OCI-LY3 (cell line): ENCODE data around the gene GIMAP8.
"Not testable (repeated sequence)": the region's sequence is repeated elsewhere in the genome, so short reads cannot be mapped to it uniquely, and the experiment has no call there.

Source experiments
- H2AFZ ChIP-seq: fragments of 200-600, 300-600 bp; shearing (Covaris generic); 2 replicates; pipeline ENCODE4 v1.6.0; 2014; ENCODE audit warnings: antibody characterized with exemption, low read depth, low read length
- H3K27ac ChIP-seq: fragments of 200-600, 300-600 bp; sonication (generic); 2 replicates; pipeline ENCODE4 v1.5.1; 2014; ENCODE audit warnings: mild to moderate bottlenecking, low read length, moderate library complexity, mixed read lengths
- H3K27me3 ChIP-seq: fragments of 200-600, 300-600 bp; sonication (generic); 2 replicates; pipeline ENCODE4 v1.6.1; 2014; ENCODE audit warnings: low read depth, low read length, mixed read lengths
- H3K36me3 ChIP-seq: fragments of 200-600, 300-600 bp; sonication (generic); replicated peaks from 2 replicates; pipeline ENCODE3; 2014; ENCODE audit warnings: low read depth, low read length, mixed read lengths
- H3K4me1 ChIP-seq: fragments of 300-600, 200-600 bp; sonication (generic); 2 replicates; pipeline ENCODE4 v1.6.1; 2014; ENCODE audit warnings: low read length, mixed read lengths
- H3K4me2 ChIP-seq: fragments of 200-600, 300-600 bp; sonication (generic); 2 replicates; pipeline ENCODE4 v1.6.1; 2014; ENCODE audit warnings: low read length, mixed read lengths
- H3K4me3 ChIP-seq: fragments of 300-600, 200-600 bp; sonication (generic); 2 replicates; pipeline ENCODE4 v1.5.1; 2014; ENCODE audit warnings: antibody characterized with exemption, mild to moderate bottlenecking, low read length, moderate library complexity
- H3K79me2 ChIP-seq: fragments of 300-600, 200-600 bp; shearing (Covaris generic); 2 replicates; pipeline ENCODE4 v1.6.1; 2014; ENCODE audit warnings: mild to moderate bottlenecking, low read length, mixed read lengths
- H3K9ac ChIP-seq: fragments of 300-600, 200-600 bp; shearing (Covaris generic); 2 replicates; pipeline ENCODE4 v1.6.0; 2014; ENCODE audit warnings: mild to moderate bottlenecking, low read length, moderate library complexity
- H3K9me3 ChIP-seq: fragments of 200-600, 300-600 bp; shearing (Covaris generic); 2 replicates; pipeline ENCODE4 v1.6.1; 2014; ENCODE audit warnings: low read length, mixed read lengths; ENCODE audit not compliant: insufficient read depth
- H4K20me1 ChIP-seq: fragments of 200-600, 300-600 bp; sonication (generic); 2 replicates; pipeline ENCODE4 v1.6.1; 2016; ENCODE audit warnings: low read length, mixed read lengths; ENCODE audit not compliant: insufficient read depth
- EZH2phosphoT487 ChIP-seq: fragments of 200-600 bp; shearing (Covaris generic); IDR thresholded peaks from 2 replicates; pipeline ENCODE4 v1.6.1; 2018; ENCODE audit warnings: antibody characterized with exemption, mixed run types, low read depth
- TF ChIP-seq, protein P1 (sequence below): fragments of 200-600, 300-600 bp; sonication (generic); IDR thresholded peaks from 2 replicates; pipeline ENCODE4 v1.5.1; 2014; ENCODE audit warnings: antibody characterized with exemption, low read length, low read depth

GIMAP8 gene

DNA sequence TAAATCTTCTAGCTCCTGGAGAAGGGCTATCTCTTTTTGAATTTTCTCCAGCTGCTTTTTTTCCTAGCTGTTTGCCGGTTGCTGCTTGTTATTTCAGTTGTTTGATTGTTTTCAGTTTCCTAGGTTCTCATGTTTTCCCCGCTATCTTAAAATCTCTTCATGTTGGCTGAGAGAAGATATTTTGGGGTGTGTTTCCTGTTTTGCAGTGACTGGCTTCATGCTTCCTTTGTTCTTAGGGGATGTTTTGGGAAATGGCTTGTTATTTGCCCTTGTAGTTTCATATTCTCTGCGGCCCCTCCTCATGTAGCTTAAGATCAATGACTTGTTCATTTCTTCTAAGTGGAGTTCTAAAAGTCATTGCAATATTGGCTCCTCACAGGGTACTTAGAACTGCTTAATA lies 33.6 kb downstream of the GIMAP8 start:
- not testable (repeated sequence) for H4K20me1 ChIP-seq, H3K27ac ChIP-seq, H3K4me3 ChIP-seq, H3K9ac ChIP-seq, H3K4me1 ChIP-seq, H3K9me3 ChIP-seq, H3K79me2 ChIP-seq, H3K4me2 ChIP-seq, H2AFZ ChIP-seq, H3K36me3 ChIP-seq
- peaks cover 16% of the 10 kb centered on the region for H3K27me3 ChIP-seq

DNA sequence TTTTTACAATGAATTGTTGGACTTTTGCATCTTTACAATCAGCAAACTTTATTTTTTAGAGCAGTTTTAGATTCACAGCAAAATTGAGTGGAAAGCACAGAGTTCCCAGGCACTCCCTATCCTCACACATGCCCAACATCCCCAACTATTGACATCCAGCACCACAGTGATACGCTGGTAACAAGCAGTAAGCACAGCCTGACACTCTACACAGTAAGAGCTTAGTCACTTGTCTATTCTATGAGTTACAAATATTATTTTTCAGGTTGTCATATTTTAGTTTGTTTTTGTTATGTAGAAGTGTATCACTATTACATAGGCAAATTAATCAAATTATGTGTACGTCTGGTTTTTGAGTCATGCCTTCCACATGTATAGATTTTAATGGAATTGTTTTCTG lies 37.2 kb downstream of the GIMAP8 start:
- Histone ChIP-seq H2AFZ (no peak overlapping the region), H3K27ac (no peak overlapping the region), H3K4me2 (no peak overlapping the region), H4K20me1 (no peaks in the 10 kb centered on the region), H3K9me3 (no peaks in the 10 kb centered on the region), H3K4me3 (no peak overlapping the region), H3K79me2 (no peaks in the 10 kb centered on the region), H3K27me3 (peaks cover 11% of the 10 kb centered on the region; the same call in 1 of the 2 replicates), H3K4me1 (peaks cover 7% of the 10 kb centered on the region), H3K9ac (no peak overlapping the region), H3K36me3 (no peaks in the 10 kb centered on the region)
- TF ChIP-seq, protein P1, sequence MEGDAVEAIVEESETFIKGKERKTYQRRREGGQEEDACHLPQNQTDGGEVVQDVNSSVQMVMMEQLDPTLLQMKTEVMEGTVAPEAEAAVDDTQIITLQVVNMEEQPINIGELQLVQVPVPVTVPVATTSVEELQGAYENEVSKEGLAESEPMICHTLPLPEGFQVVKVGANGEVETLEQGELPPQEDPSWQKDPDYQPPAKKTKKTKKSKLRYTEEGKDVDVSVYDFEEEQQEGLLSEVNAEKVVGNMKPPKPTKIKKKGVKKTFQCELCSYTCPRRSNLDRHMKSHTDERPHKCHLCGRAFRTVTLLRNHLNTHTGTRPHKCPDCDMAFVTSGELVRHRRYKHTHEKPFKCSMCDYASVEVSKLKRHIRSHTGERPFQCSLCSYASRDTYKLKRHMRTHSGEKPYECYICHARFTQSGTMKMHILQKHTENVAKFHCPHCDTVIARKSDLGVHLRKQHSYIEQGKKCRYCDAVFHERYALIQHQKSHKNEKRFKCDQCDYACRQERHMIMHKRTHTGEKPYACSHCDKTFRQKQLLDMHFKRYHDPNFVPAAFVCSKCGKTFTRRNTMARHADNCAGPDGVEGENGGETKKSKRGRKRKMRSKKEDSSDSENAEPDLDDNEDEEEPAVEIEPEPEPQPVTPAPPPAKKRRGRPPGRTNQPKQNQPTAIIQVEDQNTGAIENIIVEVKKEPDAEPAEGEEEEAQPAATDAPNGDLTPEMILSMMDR, result no peak
- TF ChIP-seq EZH2phosphoT487, result no peak

DNA sequence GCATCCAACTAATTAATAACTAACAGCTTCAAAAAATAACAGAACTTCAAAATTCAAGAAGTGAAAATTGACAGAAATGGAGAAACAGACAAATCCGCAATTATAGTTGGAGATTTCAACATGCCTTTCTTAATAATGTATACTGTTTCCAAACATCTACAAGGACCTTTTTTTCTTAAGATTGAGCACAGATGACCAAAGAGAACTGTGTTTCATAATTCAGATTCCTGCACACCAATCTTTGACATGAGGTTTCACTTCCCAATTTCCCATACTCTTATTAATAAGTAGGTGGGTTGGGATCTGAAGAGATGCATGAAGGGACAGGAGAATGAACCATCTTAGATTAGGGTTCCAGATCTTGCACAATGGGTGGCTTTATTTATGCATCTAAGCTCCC lies 39.4 kb downstream of the GIMAP8 start:
- peaks cover 7% of the 10 kb centered on the region for H3K4me1 ChIP-seq
- no peak overlapping the region for H3K4me2 ChIP-seq
- H3K27ac ChIP-seq, result no peak overlapping the region
- no peaks in the 10 kb centered on the region for H3K36me3 ChIP-seq
- H3K4me3 ChIP-seq, result no peak overlapping the region
- no peak overlapping the region for H2AFZ ChIP-seq
- TF ChIP-seq, protein P1, result no peak
- no peak for TF ChIP-seq EZH2phosphoT487
- no peaks in the 10 kb centered on the region for H3K79me2 ChIP-seq
- peaks cover 11% of the 10 kb centered on the region; the same call in 1 of the 2 replicates for H3K27me3 ChIP-seq
- no peaks in the 10 kb centered on the region for H4K20me1 ChIP-seq
- no peaks in the 10 kb centered on the region for H3K9me3 ChIP-seq
- H3K9ac ChIP-seq, result no peak overlapping the region

DNA sequence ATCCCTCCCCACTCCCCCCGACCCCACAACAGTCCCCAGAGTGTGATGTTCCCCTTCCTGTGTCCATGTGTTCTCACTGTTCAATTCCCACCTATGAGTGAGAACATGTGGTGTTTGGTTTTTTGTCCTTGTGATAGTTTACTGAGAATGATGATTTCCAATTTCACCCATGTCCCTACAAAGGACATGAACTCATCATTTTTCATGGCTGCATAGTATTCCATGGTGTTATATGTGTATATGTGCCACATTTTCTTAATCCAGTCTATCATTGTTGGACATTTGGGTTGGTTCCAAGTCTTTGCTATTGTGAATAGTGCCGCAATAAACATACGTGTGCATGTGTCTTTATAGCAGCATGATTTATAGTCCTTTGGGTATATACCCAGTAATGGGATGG lies 43.0 kb downstream of the GIMAP8 start:
- not testable (repeated sequence) for H3K27me3 ChIP-seq, H3K4me1 ChIP-seq, H4K20me1 ChIP-seq, H2AFZ ChIP-seq, H3K4me3 ChIP-seq, H3K79me2 ChIP-seq, H3K9me3 ChIP-seq, H3K36me3 ChIP-seq, H3K4me2 ChIP-seq, H3K27ac ChIP-seq, H3K9ac ChIP-seq

DNA sequence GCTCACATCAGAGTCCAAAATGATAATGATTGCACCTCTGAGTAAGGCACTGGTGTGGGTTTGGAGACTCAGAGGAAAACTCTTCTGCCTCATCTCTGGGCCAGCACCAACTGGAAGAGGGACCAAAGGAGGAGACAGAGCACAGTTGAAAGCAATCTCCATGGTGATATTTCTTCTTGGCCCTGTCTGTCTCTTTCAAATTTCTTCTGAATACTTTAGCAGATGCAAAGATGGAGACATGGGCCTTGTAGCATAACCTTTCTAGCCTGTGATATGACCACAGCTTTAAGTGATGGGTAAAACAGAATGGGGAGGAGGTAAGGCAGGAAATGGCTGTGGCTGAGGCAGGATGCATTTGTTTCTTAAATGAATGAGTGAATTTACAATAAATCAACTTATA lies 52.1 kb downstream of the GIMAP8 start:
- no peak overlapping the region for H3K27ac ChIP-seq
- TF ChIP-seq, protein P1, result no peak
- no peak for TF ChIP-seq EZH2phosphoT487
- no peak overlapping the region for H3K4me2 ChIP-seq
- no peaks in the 10 kb centered on the region for H3K79me2 ChIP-seq
- H3K4me1 ChIP-seq, result no peaks in the 10 kb centered on the region
- H3K9me3 ChIP-seq, result no peaks in the 10 kb centered on the region
- no peaks in the 10 kb centered on the region for H4K20me1 ChIP-seq
- H3K36me3 ChIP-seq, result no peaks in the 10 kb centered on the region
- no peak overlapping the region for H2AFZ ChIP-seq
- H3K4me3 ChIP-seq, result no peak overlapping the region
- no peak overlapping the region for H3K9ac ChIP-seq
- H3K27me3 ChIP-seq, result no peaks in the 10 kb centered on the region
